GM19397 (cell line): ENCODE results near the gene EYS.
A peak's percentile ranks its signal among the peaks of the same experiment; 100 is the strongest.
"Not testable (repeated sequence)": the region's sequence is repeated elsewhere in the genome, so short reads cannot be mapped to it uniquely, and the experiment has no call there.

ENCODE experiments used
- ATAC-seq: cut with Tn5 transposase; IDR thresholded peaks from one replicate; pipeline ENCODE4 v1.9.1; 2021; ENCODE audit warnings: mild to moderate bottlenecking, moderate library complexity; ENCODE audit not compliant: unreplicated experiment

The EYS gene

GRCh38 chr6:64505312-64505711 is 1201.7 kb downstream of the EYS start:
- ATAC-seq: peak; percentile 53

GRCh38 chr6:64504503-64504902 is 1202.5 kb downstream of the EYS start:
- ATAC-seq: no peak

- ATAC-seq: no peak
These were observed 1204.2 kb downstream of the EYS start for GRCh38 chr6:64502801-64503200.

GRCh38 chr6:64497634-64498033 is 1209.4 kb downstream of the EYS start:
- ATAC-seq: no peak

- ATAC-seq: no peak
These were observed 1217.3 kb downstream of the EYS start for GRCh38 chr6:64489763-64490162.

GRCh38 chr6:64486578-64487351 is 1220.3 kb downstream of the EYS start:
- ATAC-seq: no peak

GRCh38 chr6:64483956-64484499 is 1223.0 kb downstream of the EYS start:
- ATAC-seq: no peak

- ATAC-seq: no peak
These were observed 1224.4 kb downstream of the EYS start for GRCh38 chr6:64482631-64483030.

GRCh38 chr6:64479134-64479533 is 1227.9 kb downstream of the EYS start:
- no peak for ATAC-seq

- no peak for ATAC-seq
These were observed 1229.6 kb downstream of the EYS start for GRCh38 chr6:64477391-64477790.

- no peak for ATAC-seq
These were observed 1230.1 kb downstream of the EYS start for GRCh38 chr6:64476935-64477334.

- not testable (repeated sequence) for ATAC-seq
These were observed 1237.6 kb downstream of the EYS start for GRCh38 chr6:64469405-64469804.

- ATAC-seq: no peak
These were observed 1239.4 kb downstream of the EYS start for GRCh38 chr6:64467656-64468055.

GRCh38 chr6:64459411-64459944 is 1247.5 kb downstream of the EYS start:
- no peak for ATAC-seq

GRCh38 chr6:64448101-64448500 is 1258.9 kb downstream of the EYS start:
- not testable (repeated sequence) for ATAC-seq

- no peak for ATAC-seq
These were observed 1262.0 kb downstream of the EYS start for GRCh38 chr6:64445038-64445437.

GRCh38 chr6:64439274-64439673 is 1267.8 kb downstream of the EYS start:
- no peak for ATAC-seq

GRCh38 chr6:64437996-64438395 is 1269.0 kb downstream of the EYS start:
- ATAC-seq: no peak

- ATAC-seq: no peak
These were observed 1277.1 kb downstream of the EYS start for GRCh38 chr6:64429926-64430325.

GRCh38 chr6:64428186-64428585 is 1278.8 kb downstream of the EYS start:
- ATAC-seq: no peak

GRCh38 chr6:64415926-64416325 is 1291.1 kb downstream of the EYS start:
- ATAC-seq: no peak

GRCh38 chr6:64411226-64411625 is 1295.8 kb downstream of the EYS start:
- ATAC-seq: no peak
